DND-41 (cell line): ENCODE data around the gene VASP.

Source experiments
- ATAC-seq: fragments of 200-7000 bp; cut with Tn5 transposase; 3 replicates; pipeline ENCODE4 v1.9.1; 2021; ENCODE audit warnings: low read depth; ENCODE audit not compliant: insufficient read depth
- DNase-seq: peaks from one replicate; pipeline ENCODE4 v3.0.0-alpha.2; 2020
- H2AFZ ChIP-seq: 2 replicates; pipeline ENCODE4 v1.6.0; 2012; ENCODE audit warnings: low read depth, low read length
- H3K27ac ChIP-seq: 2 replicates; pipeline ENCODE4 v1.5.1; 2012; ENCODE audit warnings: low read length, inconsistent platforms
- H3K27me3 ChIP-seq: fragments of 200-600 bp; sonication (generic); 2 replicates; pipeline ENCODE4 v1.6.0; 2012; ENCODE audit warnings: low read length, mild to moderate bottlenecking, inconsistent platforms; ENCODE audit not compliant: insufficient read depth, poor library complexity
- H3K36me3 ChIP-seq: 2 replicates; pipeline ENCODE4 v1.5.1; 2012; ENCODE audit warnings: low read length, inconsistent platforms; ENCODE audit not compliant: insufficient read depth
- H3K4me1 ChIP-seq: 2 replicates; pipeline ENCODE4 v1.5.1; 2012; ENCODE audit warnings: mild to moderate bottlenecking, low read length; ENCODE audit not compliant: insufficient read depth
- H3K4me2 ChIP-seq: 2 replicates; pipeline ENCODE4 v1.6.0; 2012; ENCODE audit warnings: mild to moderate bottlenecking, moderate library complexity, low read length, inconsistent platforms; ENCODE audit not compliant: insufficient read depth
- H3K4me3 ChIP-seq, 2 experiments: fragments of 200-600 bp in 1 of 2; shearing (Covaris generic) in 1 of 2; 2 replicates each; pipeline ENCODE4 v1.5.1; 2012 to 2016; ENCODE audit warnings: inconsistent platforms in 2 of 2, low read length in 2 of 2, mild to moderate bottlenecking in 2 of 2, low read depth in 1 of 2, moderate library complexity in 1 of 2
- H3K79me2 ChIP-seq: 2 replicates; pipeline ENCODE4 v1.6.0; 2012; ENCODE audit warnings: low read length, inconsistent platforms; ENCODE audit not compliant: insufficient read depth
- H3K9ac ChIP-seq: 2 replicates; pipeline ENCODE4 v1.6.0; 2012; ENCODE audit warnings: low read depth, mild to moderate bottlenecking, inconsistent platforms, low read length, moderate library complexity
- H3K9me3 ChIP-seq: 2 replicates; pipeline ENCODE4 v1.5.1; 2012; ENCODE audit warnings: low read length, moderate library complexity, mild to moderate bottlenecking, inconsistent platforms; ENCODE audit not compliant: insufficient read depth, severe bottlenecking
- H4K20me1 ChIP-seq: 2 replicates; pipeline ENCODE4 v1.6.0; 2012; ENCODE audit warnings: low read length; ENCODE audit not compliant: insufficient read depth
- EZH2 ChIP-seq: IDR thresholded peaks from 3 replicates; pipeline ENCODE4 v1.6.1; 2012; ENCODE audit warnings: borderline replicate concordance, low read depth, mild to moderate bottlenecking, moderate library complexity, low read length, inconsistent platforms; ENCODE audit not compliant: severe bottlenecking
- TF ChIP-seq, protein P1 (sequence below): IDR thresholded peaks from 2 replicates; pipeline ENCODE4 v1.5.1; 2012; ENCODE audit warnings: borderline replicate concordance, low read length, moderate library complexity, mild to moderate bottlenecking; ENCODE audit not compliant: poor library complexity, severe bottlenecking; ENCODE audit errors: extremely low read depth

VASP gene

DNA sequence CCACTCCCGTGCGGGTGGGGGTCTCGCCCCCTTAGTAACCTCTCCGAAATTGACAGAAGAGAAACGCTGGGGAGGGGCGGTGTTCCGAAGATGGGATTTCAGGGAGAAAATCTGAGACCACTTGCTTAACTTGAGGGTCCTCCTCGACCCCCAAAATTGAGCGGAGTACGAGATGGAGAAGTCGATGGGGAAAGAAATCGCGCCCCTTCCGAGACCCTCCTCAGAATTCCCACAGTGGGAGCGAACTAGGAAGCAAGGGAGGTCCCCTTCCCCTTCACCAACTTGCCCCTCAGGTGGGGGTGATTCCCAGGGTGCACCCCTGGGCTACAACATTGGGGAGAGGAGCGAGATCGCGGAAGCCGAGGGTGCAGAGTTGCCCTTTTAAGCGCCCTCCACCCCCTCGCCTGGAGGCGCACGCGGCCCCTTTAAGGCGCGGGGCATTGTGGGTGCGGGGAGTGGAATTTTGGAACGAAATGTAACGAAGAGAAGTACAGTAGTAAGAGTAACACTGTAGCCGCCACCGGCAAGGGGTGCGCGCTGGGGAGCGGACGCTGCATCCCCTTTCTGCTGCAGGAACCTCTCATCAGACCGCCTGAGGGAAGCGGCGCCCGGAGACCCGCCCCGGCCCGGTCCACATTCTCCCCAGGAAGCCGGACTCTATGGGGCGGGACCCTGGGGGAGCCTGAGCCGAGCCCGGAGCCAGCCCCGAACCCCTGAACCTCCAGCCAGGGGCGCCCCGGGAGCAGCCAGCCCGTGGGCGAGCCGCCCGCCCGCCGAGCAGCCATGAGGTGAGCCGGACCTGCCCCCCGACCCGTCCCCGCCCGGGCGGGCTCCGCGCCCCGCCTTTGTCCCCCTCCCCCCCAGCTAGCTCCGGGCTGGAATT is at the start of gene VASP:
Gene VASP, plus strand, starts transcription at position 491 of the 883 bp plus-strand sequence. Its CDS starts 293 bp downstream, at position 784.
- peak within 1 kb of the TSS; percentile 100 for H2AFZ ChIP-seq
- no peaks in the 10 kb centered on the region for H3K36me3 ChIP-seq
- H3K27me3 ChIP-seq = no peaks in the 10 kb centered on the region
- peaks cover 23% of the 10 kb centered on the region; the same call in 1 of the 2 replicates for H4K20me1 ChIP-seq
- peak within 1 kb of the TSS; percentile 94 to 97 for H3K4me3 ChIP-seq
- TF ChIP-seq, protein P1, sequence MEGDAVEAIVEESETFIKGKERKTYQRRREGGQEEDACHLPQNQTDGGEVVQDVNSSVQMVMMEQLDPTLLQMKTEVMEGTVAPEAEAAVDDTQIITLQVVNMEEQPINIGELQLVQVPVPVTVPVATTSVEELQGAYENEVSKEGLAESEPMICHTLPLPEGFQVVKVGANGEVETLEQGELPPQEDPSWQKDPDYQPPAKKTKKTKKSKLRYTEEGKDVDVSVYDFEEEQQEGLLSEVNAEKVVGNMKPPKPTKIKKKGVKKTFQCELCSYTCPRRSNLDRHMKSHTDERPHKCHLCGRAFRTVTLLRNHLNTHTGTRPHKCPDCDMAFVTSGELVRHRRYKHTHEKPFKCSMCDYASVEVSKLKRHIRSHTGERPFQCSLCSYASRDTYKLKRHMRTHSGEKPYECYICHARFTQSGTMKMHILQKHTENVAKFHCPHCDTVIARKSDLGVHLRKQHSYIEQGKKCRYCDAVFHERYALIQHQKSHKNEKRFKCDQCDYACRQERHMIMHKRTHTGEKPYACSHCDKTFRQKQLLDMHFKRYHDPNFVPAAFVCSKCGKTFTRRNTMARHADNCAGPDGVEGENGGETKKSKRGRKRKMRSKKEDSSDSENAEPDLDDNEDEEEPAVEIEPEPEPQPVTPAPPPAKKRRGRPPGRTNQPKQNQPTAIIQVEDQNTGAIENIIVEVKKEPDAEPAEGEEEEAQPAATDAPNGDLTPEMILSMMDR = no peak
- no peak for TF ChIP-seq EZH2
- ATAC-seq = peak; percentile 70
- peak within 1 kb of the TSS; percentile 97 for H3K27ac ChIP-seq
- peak within 1 kb of the TSS; percentile 90 for H3K9ac ChIP-seq
- no peaks in the 10 kb centered on the region for H3K9me3 ChIP-seq
- peak; percentile 91 for DNase-seq
- peak within 1 kb of the TSS; percentile 99 for H3K4me2 ChIP-seq
- peaks cover 23% of the 10 kb centered on the region for H3K79me2 ChIP-seq
- peaks cover 27% of the 10 kb centered on the region for H3K4me1 ChIP-seq

DNA sequence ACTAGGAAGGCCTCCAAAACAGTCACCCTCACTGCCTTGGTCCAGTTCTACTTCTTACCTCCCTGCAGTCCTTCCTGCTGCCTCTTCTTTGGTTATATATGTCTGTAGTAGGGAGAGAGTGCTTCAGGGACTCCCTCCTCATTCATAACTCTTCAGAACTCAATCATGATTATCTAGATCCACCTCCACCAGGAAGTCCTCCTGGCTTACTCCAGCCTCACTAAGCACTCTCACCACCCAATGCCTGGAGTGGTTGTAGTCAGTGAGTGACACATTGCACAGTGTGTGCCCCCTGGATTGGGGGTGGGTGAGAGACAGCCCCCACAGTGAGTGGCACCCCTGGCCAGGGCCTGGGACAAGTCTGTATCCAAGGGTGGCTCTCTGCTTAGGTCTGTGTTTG is 49.5 kb upstream of the VASP start:
- ATAC-seq (no peak), DNase-seq (no peak)
- Histone ChIP-seq H3K9me3 (no peaks in the 10 kb centered on the region), H3K4me3 (no peak overlapping the region), H3K9ac (no peak overlapping the region), H2AFZ (no peak overlapping the region), H3K4me1 (no peaks in the 10 kb centered on the region), H3K27me3 (no peaks in the 10 kb centered on the region), H3K79me2 (no peaks in the 10 kb centered on the region), H3K36me3 (no peaks in the 10 kb centered on the region), H3K27ac (no peak overlapping the region), H3K4me2 (no peak overlapping the region), H4K20me1 (no peaks in the 10 kb centered on the region)
- TF ChIP-seq, protein P1 = no peak

DNA sequence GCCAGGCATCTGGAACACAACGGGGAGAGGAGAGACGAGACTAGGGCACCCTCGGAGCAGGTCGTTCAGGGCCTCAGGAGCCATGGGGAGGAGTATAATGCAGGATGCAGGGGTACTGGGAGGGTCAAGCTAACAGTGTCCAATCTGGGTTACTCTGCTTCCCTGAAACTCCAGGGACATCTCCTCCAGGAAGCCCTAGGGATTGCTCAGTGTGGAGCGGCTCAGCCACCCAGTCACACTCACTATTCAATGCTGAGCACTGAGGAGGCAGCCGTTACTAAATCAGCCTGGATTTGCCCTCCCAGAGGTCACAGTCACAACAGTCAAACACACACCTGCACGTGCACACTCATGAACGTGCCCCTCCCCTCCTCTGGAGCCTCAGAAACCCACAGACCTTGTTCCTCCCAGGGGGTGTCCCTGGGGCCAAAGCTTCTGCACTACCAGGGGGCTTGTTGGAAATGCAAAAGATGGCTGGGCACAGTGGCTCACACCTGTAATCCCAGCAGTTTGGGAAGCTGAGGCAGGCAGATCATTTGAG is 46.4 kb upstream of the VASP start:
- H3K9me3 ChIP-seq = no peaks in the 10 kb centered on the region
- H3K27ac ChIP-seq = no peak overlapping the region
- H3K36me3 ChIP-seq = no peaks in the 10 kb centered on the region
- no peak for DNase-seq
- H4K20me1 ChIP-seq = no peaks in the 10 kb centered on the region
- no peaks in the 10 kb centered on the region for H3K4me1 ChIP-seq
- ATAC-seq = no peak
- no peak for TF ChIP-seq EZH2
- TF ChIP-seq, protein P1 = no peak
- H3K4me3 ChIP-seq = no peak overlapping the region
- H3K79me2 ChIP-seq = no peaks in the 10 kb centered on the region
- no peak overlapping the region for H2AFZ ChIP-seq
- H3K27me3 ChIP-seq = no peaks in the 10 kb centered on the region
- H3K4me2 ChIP-seq = no peak overlapping the region
- H3K9ac ChIP-seq = no peak overlapping the region
